ENCODE measurements around the gene LYSMD2. TPM values are rescaled to one million over a fixed set of nuclear protein-coding genes. Genes with fewer than 3 reads are reported as not detected.

The LYSMD2 gene
- total and polyA plus RNA-seq, 9 of the 15 experiments (the other 6 are each of a cell fraction or from before 2014, with no cell fraction given) = 4.3 to 30.3 (median 9.8) TPM

- H4K20me1 ChIP-seq (replicated peaks; ENCODE audit: control insufficient read depth, insufficient read depth, low read length) = no peaks in the 10 kb centered on the region
- peak overlapping the region; percentile 63; the same call in 2 of the 3 replicates for H3K27ac ChIP-seq (ENCODE audit: extremely low read depth, low read depth, low read length)
- in situ Hi-C loops (cut with MboI) (no loop called here), intact Hi-C loops (cut with micrococcal nuclease) (loop anchor here (5.0 kb wide), 1 partner anchor 40 kb away; no protein-coding TSS in a partner anchor)
- 2% methylated on average over 49 of the region's 69 CpGs for WGBS (ENCODE audit: insufficient coverage, low coverage, missing lambda C conversion rate)
- H3K4me3 ChIP-seq = peak overlapping the region; percentile 64
- no peaks in the 10 kb centered on the region for H3K9me3 ChIP-seq (replicated peaks; ENCODE audit: control insufficient read depth, insufficient read depth, low read depth, low read length)
- ChIA-PET CTCF (ENCODE audit: low intra/inter-chr PET ratio) (no interaction called here), POLR2A (interaction anchor here (0.7 to 3.6 kb wide), 9 partner anchors 11 to 39 kb away, joined by 3 to 15 read pairs (median 4); no protein-coding TSS in a partner anchor)
- H3K4me1 ChIP-seq (replicated peaks in 1 of 2; ENCODE audit: control insufficient read depth in 2 of 2, insufficient read depth in 2 of 2, low read length in 2 of 2) = peaks cover 21 to 46% of the 10 kb centered on the region in 2 experiments
- H2AFZ ChIP-seq (ENCODE audit: low read depth, low read length) = peak overlapping the region; percentile 91
- BruUV-seq (replicated peaks) = no TSS peak
- H3K27me3 ChIP-seq (ENCODE audit: control insufficient read depth in 2 of 2, insufficient read depth in 2 of 2, low read length in 2 of 2) = no peaks in the 10 kb centered on the region
- peak; percentile 68 to 77 (median 74) for DNase-seq (ENCODE audit: extremely low read depth in 1 of 4, low spot score in 3 of 4)
- peak; percentile 81 for ATAC-seq
- no peak for FAIRE-seq
- H3K79me2 ChIP-seq (ENCODE audit: control insufficient read depth, insufficient read depth, low read length) = peaks cover 19% of the 10 kb centered on the region
- H3K9me1 ChIP-seq (ENCODE audit: control insufficient read depth, insufficient read depth, low read length) = no peaks in the 10 kb centered on the region
- H3K36me3 ChIP-seq (ENCODE audit: control insufficient read depth, insufficient read depth, low read length) = 0 out of 3 replicates have a peak, but pooled peaks cover 4% of the 10 kb centered on the region
- H3K4me2 ChIP-seq (ENCODE audit: insufficient read depth, low read length) = peak overlapping the region; percentile 87
- H3K9ac ChIP-seq (ENCODE audit: insufficient read depth in 1 of 2, low read depth in 2 of 2, low read length in 2 of 2) = peak overlapping the region; percentile 50 to 94
- TF ChIP-seq E2F6 (IDR thresholded peaks at IDR 0.05; ENCODE audit: borderline replicate concordance in 1 of 2, extremely low read depth in 1 of 2, insufficient read depth in 1 of 2, insufficient read length in 1 of 2, low read depth in 1 of 2, low read length in 1 of 2, poor library complexity in 1 of 2, severe bottlenecking in 1 of 2) = peak; percentile 83 to 85
- TF ChIP-seq CUX1 (CRISPR knock-in tag; IDR thresholded peaks at IDR 0.05) = no peak
- TF ChIP-seq VEZF1 (CRISPR knock-in tag; IDR thresholded peaks at IDR 0.05) = peak; percentile 62; the same call in 1 of the 2 replicates
- 0 out of 2 replicates have a peak, but pooled peaks have one; percentile 39 for TF ChIP-seq HMGXB4 (CRISPR knock-in tag; IDR thresholded peaks at IDR 0.05)
- peak in 1 of 2 experiments; percentile 17; a peak in 1 of 4 replicates for TF ChIP-seq UBTF (IDR thresholded peaks at IDR 0.05; ENCODE audit: borderline replicate concordance in 1 of 2, low read depth in 2 of 2, low read length in 2 of 2)
These were observed 519 bp downstream of the LYSMD2 start for GRCh38 chr15:51736751-51737521.

Data from K562 (cell line).